Measurements from ENCODE around the gene C1orf146.
"Not testable (repeated sequence)": the region's sequence is repeated elsewhere in the genome, so short reads cannot be mapped to it uniquely, and the experiment has no call there.

Gene C1orf146

GRCh38 chr1:92217721-92218120 lies at the start of gene C1orf146:
Gene C1orf146, plus strand, starts transcription at chr1:92217915. Its CDS starts 13,506 bp downstream, at chr1:92231421.
- no peak for DNase-seq (ENCODE audit: low read depth)

GRCh38 chr1:92168657-92169056 lies 49.1 kb upstream of the C1orf146 start:
- no peak for DNase-seq (ENCODE audit: low read depth)

GRCh38 chr1:92169214-92170005 lies 48.3 kb upstream of the C1orf146 start:
- no peak for DNase-seq (ENCODE audit: low read depth)

GRCh38 chr1:92184632-92185031 lies 33.1 kb upstream of the C1orf146 start:
- DNase-seq (ENCODE audit: low read depth) = peak; percentile 10

- DNase-seq (ENCODE audit: low read depth) = peak; percentile 1
Measured at GRCh38 chr1:92186081-92186480, 31.6 kb upstream of the C1orf146 start.

GRCh38 chr1:92188436-92189255 lies 29.1 kb upstream of the C1orf146 start:
- no peak for DNase-seq (ENCODE audit: low read depth)

GRCh38 chr1:92191726-92192125 lies 26.0 kb upstream of the C1orf146 start:
- no peak for DNase-seq (ENCODE audit: low read depth)

- DNase-seq (ENCODE audit: low read depth) = no peak
Measured at GRCh38 chr1:92192246-92192645, 25.5 kb upstream of the C1orf146 start.

- DNase-seq (ENCODE audit: low read depth) = no peak
Measured at GRCh38 chr1:92194511-92194910, 23.2 kb upstream of the C1orf146 start.

- no peak for DNase-seq (ENCODE audit: low read depth)
Measured at GRCh38 chr1:92201973-92202372, 15.7 kb upstream of the C1orf146 start.

- no peak for DNase-seq (ENCODE audit: low read depth)
Measured at GRCh38 chr1:92203105-92203504, 14.6 kb upstream of the C1orf146 start.

GRCh38 chr1:92210701-92211100 lies 7.0 kb upstream of the C1orf146 start:
- DNase-seq (ENCODE audit: low read depth) = no peak

GRCh38 chr1:92211166-92211565 lies 6.5 kb upstream of the C1orf146 start:
- peak; percentile 6 for DNase-seq (ENCODE audit: low read depth)

GRCh38 chr1:92218559-92218958 lies 844 bp downstream of the C1orf146 start:
- no peak for DNase-seq (ENCODE audit: low read depth)

GRCh38 chr1:92219028-92219427 lies 1.3 kb downstream of the C1orf146 start:
- DNase-seq (ENCODE audit: low read depth) = no peak

- no peak for DNase-seq (ENCODE audit: low read depth)
Measured at GRCh38 chr1:92228401-92228800, 10.7 kb downstream of the C1orf146 start.

GRCh38 chr1:92230736-92231135 lies 13.0 kb downstream of the C1orf146 start:
- no peak for DNase-seq (ENCODE audit: low read depth)

GRCh38 chr1:92240034-92240433 lies 22.3 kb downstream of the C1orf146 start:
- DNase-seq (ENCODE audit: low read depth) = no peak

- peak; percentile 1 for DNase-seq (ENCODE audit: low read depth)
Measured at GRCh38 chr1:92244376-92244775, 26.7 kb downstream of the C1orf146 start.

GRCh38 chr1:92254714-92255113 lies 37.0 kb downstream of the C1orf146 start:
- not testable (repeated sequence) for DNase-seq (ENCODE audit: low read depth)

GRCh38 chr1:92259350-92259749 lies 41.6 kb downstream of the C1orf146 start:
- DNase-seq (ENCODE audit: low read depth) = no peak

- DNase-seq (ENCODE audit: low read depth) = no peak
Measured at GRCh38 chr1:92262516-92262915, 44.8 kb downstream of the C1orf146 start.

- DNase-seq (ENCODE audit: low read depth) = no peak
Measured at GRCh38 chr1:92273039-92273438, 55.3 kb downstream of the C1orf146 start.

Data from fibroblast of the conjunctiva (primary cell).